ENCODE data around the gene SNX8.

Gene SNX8

GRCh38 chr7:2242541-2243429 lies 71.5 kb downstream of the SNX8 start:
- no peak for DNase-seq (ENCODE audit: low spot score)

- peak; percentile 92 for DNase-seq (ENCODE audit: low spot score)
Measured at GRCh38 chr7:2241580-2242540, 72.4 kb downstream of the SNX8 start, which contains the start of the genes MRM2 and NUDT1. Gene MRM2, minus strand, starts transcription at chr7:2242205. Its CDS starts 36 bp downstream, at chr7:2242169. Gene NUDT1, plus strand, starts transcription at chr7:2242226. Its CDS starts 2,349 bp downstream, at chr7:2244575.

- no peak for DNase-seq (ENCODE audit: low spot score)
Measured at GRCh38 chr7:2239242-2239641, 75.0 kb downstream of the SNX8 start.

- no peak for DNase-seq (ENCODE audit: low spot score)
Measured at GRCh38 chr7:2237109-2237602, 77.1 kb downstream of the SNX8 start.

GRCh38 chr7:2233926-2234325 lies 80.3 kb downstream of the SNX8 start:
- DNase-seq (ENCODE audit: low spot score), result no peak

GRCh38 chr7:2232766-2233520 lies 81.3 kb downstream of the SNX8 start, which contains the start of gene MAD1L1:
Gene MAD1L1, minus strand, starts transcription at chr7:2232945. Its CDS starts 2,812 bp downstream, at chr7:2230133.
- peak; percentile 93 for DNase-seq (ENCODE audit: low spot score)

- peak; percentile 69 for DNase-seq (ENCODE audit: low spot score)
Measured at GRCh38 chr7:2231992-2232765, 82.1 kb downstream of the SNX8 start.

GRCh38 chr7:2230882-2231281 lies 83.4 kb downstream of the SNX8 start:
- no peak for DNase-seq (ENCODE audit: low spot score)

GRCh38 chr7:2230226-2230625 lies 84.0 kb downstream of the SNX8 start:
- no peak for DNase-seq (ENCODE audit: low spot score)

- no peak for DNase-seq (ENCODE audit: low spot score)
Measured at GRCh38 chr7:2229467-2229866, 84.8 kb downstream of the SNX8 start.

GRCh38 chr7:2228921-2229320 lies 85.3 kb downstream of the SNX8 start:
- no peak for DNase-seq (ENCODE audit: low spot score)

- no peak for DNase-seq (ENCODE audit: low spot score)
Measured at GRCh38 chr7:2227699-2228098, 86.5 kb downstream of the SNX8 start.

GRCh38 chr7:2225830-2226229 lies 88.4 kb downstream of the SNX8 start:
- DNase-seq (ENCODE audit: low spot score), result no peak

- no peak for DNase-seq (ENCODE audit: low spot score)
Measured at GRCh38 chr7:2225336-2225735, 88.9 kb downstream of the SNX8 start.

GRCh38 chr7:2224934-2225333 lies 89.3 kb downstream of the SNX8 start:
- DNase-seq (ENCODE audit: low spot score), result no peak

- no peak for DNase-seq (ENCODE audit: low spot score)
Measured at GRCh38 chr7:2224491-2224928, 89.7 kb downstream of the SNX8 start.

GRCh38 chr7:2223321-2223720 lies 90.9 kb downstream of the SNX8 start:
- no peak for DNase-seq (ENCODE audit: low spot score)

- DNase-seq (ENCODE audit: low spot score), result no peak
Measured at GRCh38 chr7:2222516-2222915, 91.7 kb downstream of the SNX8 start.

GRCh38 chr7:2220954-2221353 lies 93.3 kb downstream of the SNX8 start:
- no peak for DNase-seq (ENCODE audit: low spot score)

- no peak for DNase-seq (ENCODE audit: low spot score)
Measured at GRCh38 chr7:2220506-2220905, 93.7 kb downstream of the SNX8 start.

- DNase-seq (ENCODE audit: low spot score), result no peak
Measured at GRCh38 chr7:2220030-2220429, 94.2 kb downstream of the SNX8 start.

Data from ecto neural progenitor cell (in vitro differentiated cells).